NCI-H2081 (cell line): ENCODE results near the gene NCOA1.
"Not testable (repeated sequence)": the region's sequence is repeated elsewhere in the genome, so short reads cannot be mapped to it uniquely, and the experiment has no call there.

ENCODE experiments used
- DNase-seq, 2 experiments: peaks; one replicate each; lab custom pipeline; 2025; lab: John Stamatoyannopoulos, UW

Gene NCOA1

DNA sequence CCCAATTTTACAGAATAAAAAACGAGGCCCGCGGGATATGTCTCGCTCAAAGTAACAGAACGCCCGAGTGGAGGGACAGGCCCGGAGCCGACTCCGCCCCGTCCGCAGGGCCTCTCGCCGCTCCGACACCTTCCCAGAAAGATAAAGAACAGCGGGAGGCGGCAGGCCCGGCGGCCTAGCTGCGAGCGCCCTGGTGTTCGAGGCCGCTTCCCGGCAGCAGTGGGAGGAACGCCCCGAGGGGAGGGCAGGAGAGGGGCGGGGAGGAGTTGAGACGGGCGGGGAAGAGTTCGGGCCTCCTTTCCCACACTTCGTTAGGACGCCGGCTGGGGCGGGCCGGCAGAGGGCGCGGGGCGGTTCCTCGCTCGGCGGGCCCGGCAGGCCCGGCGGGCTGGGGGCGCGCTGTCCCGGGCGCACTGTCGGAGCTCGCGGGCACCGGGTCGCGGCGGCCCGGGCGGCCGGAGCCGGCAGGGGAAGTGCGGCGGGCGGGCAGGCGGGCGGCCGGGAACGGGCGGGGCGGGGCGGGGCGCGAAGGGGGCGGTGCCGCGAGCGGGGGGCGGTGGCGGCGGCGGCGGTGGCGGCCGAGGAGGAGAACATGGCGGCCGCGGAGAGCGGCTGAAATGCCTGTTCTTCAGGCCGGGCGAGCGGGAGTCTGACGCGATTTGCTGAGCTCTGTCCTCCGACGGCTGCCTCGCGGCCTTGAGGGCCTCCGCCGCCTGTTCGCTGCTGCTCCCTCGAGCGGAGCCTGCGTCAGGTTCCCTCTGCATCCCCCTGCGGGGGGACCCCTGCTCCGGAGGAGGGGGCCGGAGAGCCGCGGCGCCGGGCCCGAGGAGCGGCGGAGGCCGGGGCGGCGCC lies at the start of gene NCOA1:
NCOA1 (plus strand) TSS at position 565 of the 852 bp plus-strand sequence. CDS start 167,424 bp downstream, outside the sequence.
- peak; percentile 91 for DNase-seq

DNA sequence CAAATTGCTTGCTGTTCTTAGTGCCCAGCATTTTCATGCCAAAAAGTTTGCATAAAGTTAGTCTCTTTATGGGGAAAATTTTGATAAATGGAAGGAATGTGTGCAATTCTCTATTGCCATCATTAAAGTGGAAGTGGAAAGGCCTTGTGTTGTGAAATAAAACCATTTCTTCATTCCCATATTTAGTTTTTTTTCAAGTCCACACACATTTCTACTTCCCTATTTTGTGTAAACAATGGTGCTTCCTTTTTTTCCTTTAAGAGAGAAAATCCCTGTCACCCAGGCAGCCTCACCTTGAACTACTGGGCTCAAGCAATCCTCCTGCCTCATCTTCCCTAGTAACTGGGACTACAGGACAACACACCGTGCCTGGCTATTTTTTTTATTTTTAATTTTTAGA lies 42.3 kb upstream of the NCOA1 start:
- DNase-seq: no peak

DNA sequence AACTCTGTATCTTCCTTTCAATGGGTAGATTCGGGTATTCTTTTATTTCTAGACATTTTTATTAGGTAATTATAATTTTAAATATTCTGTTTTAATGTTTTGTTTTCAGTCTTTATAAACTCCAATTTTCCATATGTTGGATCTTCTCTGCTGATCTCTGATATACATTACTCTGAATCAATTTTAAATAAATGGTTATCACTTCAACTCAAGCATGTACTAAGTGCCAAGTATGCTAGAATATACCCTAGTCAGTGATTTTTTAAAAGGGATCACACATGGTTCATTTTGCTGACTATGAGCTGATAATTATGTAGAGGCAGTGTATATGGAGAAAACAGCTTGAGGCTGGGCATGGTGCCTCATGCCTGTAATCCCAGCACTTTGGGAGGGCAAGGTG lies 41.7 kb upstream of the NCOA1 start:
- DNase-seq: no peak

DNA sequence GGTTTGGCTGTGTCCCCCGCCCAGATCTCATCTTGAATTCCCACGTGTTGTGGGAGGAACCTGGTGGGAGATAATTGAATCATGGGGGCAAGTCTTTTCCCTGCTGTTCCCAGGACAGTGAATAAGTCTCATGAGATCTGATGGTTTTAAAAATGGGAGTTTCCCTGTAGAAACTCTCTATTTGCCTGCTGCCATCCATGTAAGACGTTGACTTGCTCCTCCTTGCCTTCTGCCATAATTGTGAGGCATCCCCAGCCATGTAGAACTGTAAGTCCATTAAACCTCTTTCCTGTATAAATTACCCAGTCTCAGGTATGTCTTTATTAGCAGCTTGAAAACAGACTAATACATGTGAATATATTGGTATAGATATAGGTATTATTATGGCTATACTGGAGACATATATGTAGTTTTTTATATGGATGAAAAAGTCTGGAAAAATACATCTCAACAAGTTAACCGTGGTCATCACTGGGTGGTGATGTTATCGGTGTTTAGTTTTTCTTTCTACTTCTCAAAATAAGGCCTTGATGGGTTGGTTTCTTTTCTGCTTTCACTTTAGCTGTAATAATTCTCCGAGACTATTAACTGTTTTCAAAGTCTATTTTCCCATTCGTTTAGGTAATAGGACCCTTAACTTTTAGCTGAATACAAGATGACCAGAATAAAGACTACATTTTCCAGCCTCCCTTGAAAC lies 39.1 kb upstream of the NCOA1 start:
- no peak for DNase-seq

DNA sequence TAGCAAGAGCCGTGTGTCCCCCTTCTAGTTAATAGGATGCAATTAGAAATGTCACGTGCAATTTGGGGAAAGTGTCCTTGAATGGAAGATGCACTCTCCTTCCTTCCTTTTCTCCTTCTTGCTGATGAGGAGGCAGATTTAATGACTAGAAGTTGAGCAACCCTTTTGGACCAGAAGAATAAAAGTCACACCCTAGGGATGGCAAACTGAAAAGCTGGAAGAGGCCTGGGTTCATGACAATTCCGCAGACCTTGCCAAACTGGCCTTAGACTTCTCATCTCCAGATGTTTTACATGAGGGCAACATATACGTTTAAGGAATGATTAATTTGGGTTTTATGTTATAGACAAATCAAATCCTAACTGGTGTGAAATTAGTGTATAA lies 38.6 kb upstream of the NCOA1 start:
- DNase-seq: no peak

DNA sequence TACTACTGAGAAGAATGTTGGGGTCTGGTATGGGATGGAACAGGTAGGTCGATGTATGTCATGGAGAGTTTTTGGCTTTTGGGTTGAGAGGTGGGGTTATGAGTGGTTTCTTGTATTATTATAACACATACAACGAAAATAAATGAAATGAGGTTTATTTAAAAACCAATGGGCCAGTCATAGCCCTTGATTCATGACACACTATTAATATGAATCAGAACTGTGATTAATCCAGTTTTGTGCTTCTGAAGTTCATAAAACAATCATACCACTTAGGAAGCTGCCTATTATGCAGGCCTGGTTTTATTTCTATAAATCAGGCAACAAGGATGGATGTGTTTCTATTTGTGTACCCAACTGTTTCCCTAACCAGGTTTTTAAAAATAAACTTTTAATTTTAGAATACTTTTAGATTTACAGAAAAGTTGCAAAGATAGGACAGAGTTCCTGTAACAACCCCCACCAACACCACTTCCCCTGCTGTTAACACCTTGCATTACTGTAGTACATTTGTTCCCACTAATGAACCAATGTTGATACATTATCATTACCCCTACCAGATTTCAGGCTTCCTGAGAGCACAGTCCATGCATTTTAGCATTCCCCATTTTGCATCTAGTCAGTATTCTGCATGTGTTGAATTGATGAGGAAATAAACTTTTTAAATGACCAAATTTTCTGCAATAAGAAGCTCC lies 37.5 kb upstream of the NCOA1 start:
- no peak for DNase-seq

DNA sequence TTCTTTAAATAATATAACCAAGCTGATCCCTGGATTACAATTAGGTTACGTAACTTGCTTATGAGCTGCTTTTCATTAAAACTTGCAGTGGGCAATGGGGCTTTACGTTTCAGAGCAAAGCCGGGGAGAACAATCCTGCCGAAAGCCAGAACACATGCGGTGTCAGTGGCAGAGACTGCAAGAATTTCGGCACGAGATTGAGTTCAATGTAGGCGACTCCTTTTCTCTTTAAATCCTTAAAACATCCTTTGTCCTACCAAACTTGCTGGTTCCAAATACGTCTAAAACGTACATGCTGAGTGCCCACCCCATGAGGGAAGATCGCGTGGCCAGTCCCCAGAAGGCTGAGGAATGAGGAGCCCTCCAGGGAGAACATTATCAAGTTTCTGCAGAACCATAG lies 36.8 kb upstream of the NCOA1 start:
- DNase-seq: no peak

DNA sequence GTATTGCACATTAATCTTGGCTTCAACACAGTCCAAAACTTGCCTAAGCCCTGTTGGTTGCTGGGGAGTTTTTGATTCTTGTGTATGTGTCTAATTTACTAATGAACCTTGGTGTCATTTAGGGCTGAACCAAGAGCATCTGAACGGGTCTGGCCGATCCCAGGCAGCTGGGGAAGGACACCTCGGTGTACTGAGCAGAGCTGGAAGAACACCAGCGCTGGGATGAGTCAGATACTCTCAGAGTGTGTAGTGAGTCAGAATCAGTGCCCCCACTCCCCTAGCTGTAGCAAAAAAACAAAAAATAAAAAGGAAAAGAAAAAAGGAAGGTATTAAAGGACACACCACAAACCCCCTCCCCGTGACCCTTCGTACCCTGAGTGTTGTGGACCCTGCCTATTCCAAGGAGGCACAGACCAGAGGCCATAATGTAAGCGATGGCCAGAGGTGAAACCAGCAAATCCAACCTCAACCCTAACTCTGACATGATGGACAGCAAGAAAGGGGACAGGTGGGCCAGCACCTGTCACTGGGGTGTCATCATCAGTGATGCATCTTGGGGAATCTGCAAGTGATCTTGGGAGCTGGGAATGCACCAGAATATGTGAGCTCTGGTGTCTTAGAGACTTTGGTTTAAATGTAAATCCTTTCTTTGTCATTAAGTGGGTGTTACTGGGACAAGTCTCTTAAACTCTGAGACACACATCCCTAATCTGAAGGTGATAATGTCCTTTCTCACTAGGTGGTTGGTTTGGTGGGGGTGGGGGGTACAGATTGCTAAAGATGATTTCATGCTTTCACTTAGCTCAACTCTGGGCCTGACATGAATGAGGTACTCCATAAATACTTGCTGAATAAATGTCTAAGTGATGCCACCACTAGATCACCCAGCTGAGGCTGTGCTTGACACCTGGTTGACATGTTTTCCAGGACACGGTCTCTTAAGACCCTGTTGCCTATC lies 34.2 kb upstream of the NCOA1 start:
- DNase-seq: no peak

DNA sequence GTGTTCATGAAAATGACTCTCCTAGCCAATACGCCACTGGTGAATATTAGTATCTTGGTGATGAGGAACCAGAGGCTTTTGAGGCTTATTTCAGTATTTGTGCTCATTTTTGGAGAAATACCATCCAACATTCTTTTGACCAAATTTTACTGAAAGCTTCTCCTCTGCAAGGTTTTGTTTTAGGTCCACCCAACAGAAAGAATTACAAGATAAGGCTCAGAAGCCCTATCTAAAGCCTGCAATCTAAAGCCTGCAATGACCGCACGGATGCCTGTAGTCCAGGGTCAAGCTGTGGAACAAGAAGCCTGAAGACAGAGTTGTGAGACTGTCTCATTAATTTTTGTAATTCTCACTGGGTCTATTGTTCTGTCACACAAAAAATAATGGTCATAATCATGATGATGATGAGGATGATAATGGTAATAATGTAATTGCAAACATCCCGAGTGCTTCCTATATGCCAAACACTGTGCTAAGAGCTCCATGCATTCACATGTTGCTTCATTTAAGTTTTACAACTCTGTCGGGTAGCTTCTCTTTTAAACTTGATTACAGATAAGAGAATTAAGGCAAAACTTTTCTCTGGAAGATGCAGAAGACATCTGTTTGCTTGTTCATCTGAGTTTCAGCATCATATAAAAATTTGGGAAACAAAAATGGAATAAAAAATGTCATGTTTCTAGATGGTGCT lies 33.2 kb upstream of the NCOA1 start:
- DNase-seq: no peak

DNA sequence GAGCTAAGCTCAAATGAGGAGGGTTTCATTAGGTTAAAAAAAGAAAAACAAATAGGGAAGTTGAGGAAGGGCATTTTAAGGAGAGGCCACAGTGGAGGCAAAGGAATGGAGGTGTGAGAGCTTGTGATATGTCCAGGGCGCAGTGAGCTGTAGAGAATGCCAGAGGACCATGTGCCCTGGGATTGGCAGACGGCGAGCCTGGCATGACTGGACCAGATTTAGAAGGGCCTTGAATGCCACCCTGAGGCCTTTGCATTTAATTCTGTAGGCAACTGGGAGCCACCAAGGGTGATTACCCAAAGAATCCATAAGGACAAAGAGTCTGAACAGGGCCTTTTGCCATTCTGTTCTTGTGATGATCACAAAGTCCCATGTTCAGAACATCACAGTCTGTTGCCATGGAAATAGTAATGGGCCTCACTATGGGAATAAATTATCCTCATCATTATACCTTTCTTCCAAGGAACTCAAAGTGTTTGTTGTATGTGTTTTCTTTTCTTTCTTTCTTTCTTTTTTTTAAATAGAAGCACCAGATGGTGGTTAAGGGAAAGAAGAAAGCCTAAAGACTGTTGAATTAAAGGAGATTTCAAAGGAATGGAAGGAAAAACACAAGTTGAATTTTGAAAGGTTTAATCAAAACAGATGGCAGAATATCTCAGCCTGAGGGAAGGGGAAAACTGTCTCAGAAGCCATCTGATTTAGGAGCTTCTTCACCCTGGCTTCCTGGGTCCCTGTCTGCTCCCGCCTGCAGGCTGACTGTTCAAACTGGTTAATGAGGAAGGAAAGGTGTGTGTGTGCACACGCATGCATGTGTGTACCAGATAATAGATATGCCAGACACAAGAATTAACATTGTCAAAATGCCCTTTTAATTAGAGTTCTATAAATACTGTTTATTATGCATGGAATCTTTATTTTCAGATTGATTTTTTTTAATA lies 31.6 kb upstream of the NCOA1 start:
- no peak for DNase-seq

DNA sequence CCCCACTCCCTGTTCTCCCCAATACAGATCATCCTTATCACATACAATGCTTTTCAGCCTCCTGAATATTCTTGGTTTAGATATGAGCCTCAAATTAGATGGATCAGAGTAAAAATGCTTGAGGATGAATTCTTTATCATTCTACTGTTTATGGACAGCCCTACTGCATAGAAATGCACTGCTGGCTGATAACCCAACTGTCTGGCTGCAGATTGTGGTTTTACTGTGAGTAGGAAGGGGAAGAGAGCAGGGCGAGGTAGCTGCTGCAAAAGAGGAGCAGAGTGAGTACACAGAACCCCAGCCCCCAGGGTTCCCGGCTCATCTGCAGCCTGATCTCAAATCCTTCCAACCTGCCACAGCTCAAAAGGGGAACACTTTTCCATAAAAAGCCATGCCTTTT lies 29.4 kb upstream of the NCOA1 start:
- no peak for DNase-seq

DNA sequence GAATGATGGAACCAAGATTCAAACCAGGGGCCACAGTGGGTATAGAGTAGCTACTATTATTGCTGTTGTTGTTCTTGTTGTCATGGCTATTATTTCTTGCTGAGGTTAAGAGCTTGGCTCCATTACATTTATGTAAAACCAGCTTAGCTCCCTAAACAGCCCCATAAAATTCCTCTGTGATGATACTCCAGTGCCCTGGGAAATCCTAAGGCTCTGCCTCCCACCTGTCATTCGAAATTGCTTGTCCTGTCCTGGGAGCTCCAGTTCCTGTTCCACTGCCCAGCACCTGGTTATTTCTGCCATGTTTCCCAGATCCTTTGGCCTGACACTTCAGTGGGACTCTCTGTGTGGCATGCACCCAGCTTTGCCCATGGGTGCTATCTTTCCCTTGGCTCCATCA lies 27.8 kb upstream of the NCOA1 start:
- DNase-seq: no peak

DNA sequence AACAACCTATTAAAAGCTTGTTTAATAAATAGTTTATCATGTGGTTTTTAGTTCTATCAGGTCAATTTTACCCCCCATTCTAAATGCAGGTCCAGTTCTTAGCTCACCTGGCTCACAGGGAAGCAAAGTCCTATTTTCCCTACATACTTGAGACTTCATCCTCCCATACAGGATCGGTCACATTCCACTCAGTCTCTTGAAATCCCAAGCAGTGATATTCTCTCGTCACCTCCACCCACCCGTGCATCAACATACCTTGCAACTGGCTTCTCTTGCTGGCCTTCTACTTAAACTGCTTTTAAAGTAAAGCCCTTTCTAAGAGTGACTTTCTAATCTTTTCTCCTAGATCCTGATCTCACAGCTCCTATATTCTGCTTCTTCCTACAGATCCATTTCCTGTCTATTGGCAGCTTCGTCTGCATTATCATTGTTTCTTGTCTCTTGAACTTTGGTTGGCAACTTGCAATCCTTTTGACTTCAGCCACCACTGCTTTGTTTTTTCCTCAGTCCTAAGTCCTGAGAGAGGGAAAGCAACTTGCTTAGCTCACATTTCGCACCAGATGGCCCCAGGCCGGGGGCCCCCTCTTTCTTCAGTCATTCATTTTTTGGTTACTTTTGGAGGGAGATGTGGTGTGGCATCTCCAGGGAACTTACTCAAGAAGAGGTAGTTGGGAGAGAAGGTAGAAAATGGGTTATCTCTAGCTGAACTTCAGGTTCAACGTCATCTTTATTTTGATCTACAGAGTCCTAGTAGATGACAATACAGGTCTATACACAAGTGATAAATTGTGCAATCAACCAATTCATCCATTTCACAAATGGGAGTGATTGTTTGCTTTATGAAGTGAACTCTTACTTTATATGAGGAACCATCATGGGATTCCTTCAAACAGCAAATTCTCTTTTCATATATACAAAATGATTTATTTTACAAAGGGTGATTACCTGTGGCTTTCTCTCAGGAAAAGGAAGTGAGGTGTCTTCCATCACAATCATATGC lies 23.9 kb upstream of the NCOA1 start:
- no peak for DNase-seq

DNA sequence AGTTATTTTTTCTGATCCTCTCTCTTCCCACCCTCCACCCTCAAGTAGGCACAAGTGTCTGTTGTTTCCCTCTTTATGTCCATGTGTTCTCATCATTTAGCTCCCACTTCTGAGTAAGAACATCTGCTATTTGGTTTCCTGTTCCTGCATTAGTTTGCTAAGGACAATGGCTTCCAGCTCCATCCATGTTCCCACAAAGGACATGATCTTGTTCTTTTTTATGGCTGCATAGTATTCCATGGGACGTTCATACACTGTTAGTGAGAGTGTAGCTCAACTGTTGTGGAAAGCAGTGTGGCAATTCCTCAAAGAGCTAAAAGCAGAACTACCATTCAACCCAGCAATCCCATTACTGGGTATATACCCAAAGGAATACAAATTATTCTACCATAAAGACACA lies 22.6 kb upstream of the NCOA1 start:
- not testable (repeated sequence) for DNase-seq

DNA sequence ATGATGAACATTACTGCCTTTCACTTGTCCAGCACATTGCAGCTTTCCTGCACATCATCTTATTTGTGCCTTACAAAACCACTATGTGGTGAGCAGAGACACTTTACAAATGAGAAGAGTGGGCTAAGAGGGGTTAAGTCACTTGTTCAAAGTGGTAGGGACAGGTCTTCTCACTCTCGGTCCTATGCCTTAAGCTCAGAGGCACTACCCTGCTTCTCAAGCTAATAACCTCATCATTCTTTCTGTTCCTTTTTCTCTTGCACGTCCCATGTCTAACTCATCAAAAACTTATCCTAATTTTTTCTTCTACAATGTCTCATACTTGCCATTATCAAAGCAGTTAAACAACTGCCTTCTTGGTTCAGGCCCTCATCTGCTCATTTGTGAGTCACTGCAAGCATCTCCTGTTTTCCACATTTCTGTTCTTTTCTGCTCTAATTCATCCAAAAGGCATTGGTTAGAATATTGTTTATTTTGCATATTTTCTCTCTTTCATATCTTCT lies 21.9 kb upstream of the NCOA1 start:
- no peak for DNase-seq

DNA sequence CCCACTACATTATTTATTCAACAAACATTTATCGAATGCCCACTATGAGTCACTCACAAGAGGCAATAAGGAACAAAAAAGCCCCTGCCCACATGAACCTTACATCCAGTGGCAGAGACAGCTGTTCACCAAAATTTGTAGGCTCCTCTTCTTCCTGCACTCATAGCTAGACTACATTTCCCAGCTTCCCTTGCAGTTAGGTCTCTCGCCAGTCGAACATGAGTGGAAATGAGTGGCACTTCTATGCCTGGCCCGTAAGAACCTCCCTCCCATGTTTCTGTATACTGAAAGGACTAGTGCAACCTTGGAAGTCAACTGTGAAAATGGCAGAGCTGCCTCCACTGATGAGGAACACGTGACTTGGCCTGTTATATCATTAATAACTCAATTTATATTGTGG lies 19.4 kb upstream of the NCOA1 start:
- no peak for DNase-seq

DNA sequence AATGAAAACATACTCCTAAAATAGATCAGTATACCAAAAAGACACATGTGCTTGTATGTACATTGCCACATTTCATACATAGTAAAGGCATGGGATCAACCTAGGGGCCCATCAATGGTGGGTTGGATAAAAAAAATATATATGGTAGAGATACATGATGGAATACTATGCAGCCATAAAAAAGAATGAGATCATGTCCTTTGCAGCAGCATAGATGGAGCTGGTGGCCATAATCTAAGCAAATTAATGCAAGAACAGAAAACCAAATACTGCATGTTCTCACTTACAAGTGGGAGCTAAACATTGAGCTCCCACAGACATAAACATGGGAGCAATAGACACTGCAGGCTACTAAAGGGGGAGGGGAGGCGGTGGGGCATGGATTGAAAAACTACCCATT lies 18.6 kb upstream of the NCOA1 start:
- no peak for DNase-seq

DNA sequence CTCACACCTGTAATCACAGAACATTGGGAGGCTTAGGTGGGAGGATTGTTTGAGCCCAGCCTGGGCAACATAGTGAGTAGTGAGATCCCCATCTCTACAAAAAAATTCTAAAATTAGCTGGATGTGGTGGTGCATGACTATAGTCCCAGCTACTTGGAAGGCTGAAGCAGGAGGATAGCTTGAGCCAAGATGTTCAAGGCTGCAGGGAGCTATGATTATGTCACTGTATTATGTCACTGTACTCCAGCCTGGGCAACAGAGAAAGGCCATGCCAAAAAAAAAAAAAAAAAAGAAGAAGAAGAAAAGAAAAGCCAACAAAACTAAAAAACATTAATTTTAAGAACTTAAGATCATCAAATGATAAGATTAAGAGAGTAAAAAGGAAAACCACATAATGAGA lies 17.4 kb upstream of the NCOA1 start:
- no peak for DNase-seq

DNA sequence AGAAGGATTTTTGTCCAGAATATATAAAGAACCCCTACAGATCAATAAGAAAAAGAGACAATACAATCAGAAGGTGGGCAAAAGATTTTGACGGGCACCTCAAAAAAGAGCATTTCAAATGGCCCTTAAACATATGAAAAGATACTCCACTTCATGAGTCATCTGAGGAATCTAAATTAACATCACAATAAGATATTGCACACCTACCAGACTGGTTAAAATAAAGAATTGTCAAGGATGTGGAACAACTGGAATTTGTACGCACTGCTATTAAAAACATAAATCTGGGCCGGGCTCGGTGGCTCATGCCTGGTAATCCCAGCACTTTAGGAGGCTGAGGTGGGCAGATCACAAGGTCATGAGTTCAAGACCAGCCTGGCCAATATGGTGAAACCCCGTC lies 17.0 kb upstream of the NCOA1 start:
- no peak for DNase-seq
